GM23248 (cell line): ENCODE results near the gene EFNB1. TPM values are rescaled to one million over a fixed set of nuclear protein-coding genes. Genes with fewer than 3 reads are reported as not detected.

Experiments
- DNase-seq: peaks from one replicate; pipeline ENCODE4 v3.0.0-alpha.2; 2015
- H2AFZ ChIP-seq: fragments of 200-600 bp; sonication (generic); 2 replicates; pipeline ENCODE4 v1.6.1; 2016; ENCODE audit warnings: antibody characterized with exemption
- H3F3A ChIP-seq: fragments of 200-600 bp; sonication (generic); 2 replicates; pipeline ENCODE4 v1.6.1; 2016; ENCODE audit warnings: mild to moderate bottlenecking, antibody characterized with exemption, mixed run types; ENCODE audit not compliant: insufficient read depth
- H3K27ac ChIP-seq: fragments of 200-600 bp; sonication (generic); 2 replicates; pipeline ENCODE4 v1.5.1; 2016; ENCODE audit warnings: mild to moderate bottlenecking
- H3K27me3 ChIP-seq: fragments of 200-600 bp; sonication (generic); replicated peaks from 2 replicates; pipeline ENCODE4 v1.6.1; 2016; ENCODE audit warnings: mild to moderate bottlenecking; ENCODE audit not compliant: insufficient read depth
- H3K36me3 ChIP-seq: fragments of 200-600 bp; sonication (generic); 2 replicates; pipeline ENCODE4 v1.6.1; 2016; ENCODE audit warnings: low read depth, mild to moderate bottlenecking
- H3K4me1 ChIP-seq: fragments of 200-600 bp; sonication (generic); 2 replicates; pipeline ENCODE4 v1.6.1; 2016; ENCODE audit warnings: mild to moderate bottlenecking; ENCODE audit not compliant: insufficient read depth
- H3K4me2 ChIP-seq: fragments of 200-600 bp; sonication (generic); one replicate; pipeline ENCODE4 v1.6.1; 2016; ENCODE audit warnings: mild to moderate bottlenecking; ENCODE audit not compliant: unreplicated experiment
- H3K4me3 ChIP-seq: fragments of 200-600 bp; sonication (generic); 2 replicates; pipeline ENCODE4 v1.5.1; 2016; ENCODE audit warnings: mild to moderate bottlenecking
- H3K79me2 ChIP-seq: fragments of 200-600 bp; sonication (generic); 2 replicates; pipeline ENCODE4 v1.6.1; 2016; ENCODE audit warnings: mild to moderate bottlenecking; ENCODE audit not compliant: insufficient read depth
- H3K9ac ChIP-seq: fragments of 200-600 bp; sonication (generic); 2 replicates; pipeline ENCODE4 v1.6.1; 2016; ENCODE audit warnings: mild to moderate bottlenecking
- H3K9me2 ChIP-seq: fragments of 200-600 bp; sonication (generic); 2 replicates; pipeline ENCODE4 v1.6.1; 2016; ENCODE audit warnings: mixed run types, mild to moderate bottlenecking, moderate library complexity; ENCODE audit not compliant: insufficient read depth
- H3K9me3 ChIP-seq: fragments of 200-600 bp; sonication (generic); one replicate; pipeline ENCODE4 v1.6.1; 2017; ENCODE audit warnings: low read depth
- H4K20me1 ChIP-seq: fragments of 200-600 bp; sonication (generic); 2 replicates; pipeline ENCODE4 v1.6.0; 2016; ENCODE audit not compliant: insufficient read depth
- EZH2 ChIP-seq: fragments of 200-600 bp; sonication (generic); IDR thresholded peaks from 2 replicates; pipeline ENCODE4 v1.6.1; 2018; ENCODE audit warnings: antibody characterized with exemption, mild to moderate bottlenecking; ENCODE audit not compliant: insufficient read depth, poor library complexity, severe bottlenecking
- EZH2phosphoT487 ChIP-seq: fragments of 200-600 bp; sonication (generic); IDR thresholded peaks from 2 replicates; pipeline ENCODE4 v1.6.1; 2018; ENCODE audit warnings: antibody characterized with exemption, moderate library complexity, mild to moderate bottlenecking, low read depth; ENCODE audit not compliant: insufficient read depth
- WGBS, 2 experiments: methylation state at CpG; one replicate each; pipeline ENCODE4 v1.1.6; 2015 to 2017; ENCODE audit warnings: low lambda C conversion rate in 2 of 2, low coverage in 1 of 2; ENCODE audit errors: missing lambda C conversion rate in 2 of 2; 5-methylcytosine and 5-hydroxymethylcytosine counted together
- in situ Hi-C: fragments of 300-500 bp; cut with MboI; formaldehyde crosslinking; loops from 2 replicates; pipeline ENCODE4 v1.15.0; 2020
- polyA plus RNA-seq: library from polyadenylated mRNA; unstranded; fragments of >200 nt; fragmentation: Nextera tagmentation; extraction: Ambion mirVana; gene quantifications from 2 replicates; pipeline ENCODE4 v1.2.1, GENCODE V29; 2016
- total RNA-seq: library from RNA; depleted of rRNA; stranded (reverse); fragments of >200 nt; shearing (Covaris generic); gene quantifications from 2 replicates; pipeline ENCODE4 v1.2.3, GENCODE V29; 2014

EFNB1 gene
- total and polyA plus RNA-seq, 2 experiments from 2014 or later: 5.3 to 15.8 TPM

- H4K20me1 ChIP-seq: no peaks in the 10 kb centered on the region
- H3K4me3 ChIP-seq: no peak overlapping the region
- WGBS, 2 experiments: 86 to 90% methylated on average over 8 to 10 of the region's 12 CpGs
- H3K9me2 ChIP-seq: no peaks in the 10 kb centered on the region
- no peak overlapping the region for H2AFZ ChIP-seq
- DNase-seq: no peak
- H3F3A ChIP-seq: no peaks in the 10 kb centered on the region
- H3K9ac ChIP-seq: no peak overlapping the region
- H3K79me2 ChIP-seq: no peaks in the 10 kb centered on the region
- H3K27me3 ChIP-seq: no peaks in the 10 kb centered on the region
- H3K4me2 ChIP-seq: no peak overlapping the region
- H3K27ac ChIP-seq: no peak overlapping the region
- no peak for TF ChIP-seq EZH2
- TF ChIP-seq EZH2phosphoT487: no peak
- in situ Hi-C loops: no loop called here
- no peaks in the 10 kb centered on the region for H3K9me3 ChIP-seq
- H3K36me3 ChIP-seq: no peaks in the 10 kb centered on the region
- no peaks in the 10 kb centered on the region for H3K4me1 ChIP-seq
These were observed 14.2 kb downstream of the EFNB1 start for GRCh38 chrX:68842781-68843581.

DNA sequence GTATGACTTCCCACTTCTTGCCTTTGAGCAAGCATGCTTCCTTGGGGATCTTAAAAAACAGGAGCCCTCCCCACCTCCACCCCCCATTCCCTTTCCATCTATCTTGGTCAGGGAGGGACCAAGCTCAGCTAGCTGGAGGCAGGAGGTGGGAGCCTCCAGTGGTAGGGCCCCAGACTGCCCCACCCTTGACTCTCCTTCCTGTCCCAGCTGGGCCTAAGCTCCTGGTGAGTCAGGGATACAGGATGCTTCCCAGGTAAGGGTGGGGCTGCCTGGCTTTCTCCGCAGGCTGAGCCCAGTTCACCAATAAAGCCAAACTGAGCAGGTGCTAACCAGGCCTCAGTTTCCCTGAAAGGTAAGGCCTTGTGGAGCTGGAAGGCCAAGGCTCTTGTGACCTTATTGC is 15.2 kb downstream of the EFNB1 start:
- H3F3A ChIP-seq: no peaks in the 10 kb centered on the region
- no peak overlapping the region for H2AFZ ChIP-seq
- no peaks in the 10 kb centered on the region for H4K20me1 ChIP-seq
- no peaks in the 10 kb centered on the region for H3K4me1 ChIP-seq
- H3K27me3 ChIP-seq: no peaks in the 10 kb centered on the region
- no peaks in the 10 kb centered on the region for H3K9me3 ChIP-seq
- H3K4me3 ChIP-seq: no peak overlapping the region
- in situ Hi-C loops: no loop called here
- no peaks in the 10 kb centered on the region for H3K36me3 ChIP-seq
- no peaks in the 10 kb centered on the region for H3K79me2 ChIP-seq
- H3K27ac ChIP-seq: no peak overlapping the region
- TF ChIP-seq EZH2 (no peak), EZH2phosphoT487 (no peak)
- WGBS, 2 experiments: 100% methylated on average over 1 of the region's 1 CpG
- DNase-seq: no peak
- H3K9me2 ChIP-seq: no peaks in the 10 kb centered on the region
- no peak overlapping the region for H3K4me2 ChIP-seq
- H3K9ac ChIP-seq: no peak overlapping the region

GRCh38 chrX:68844581-68844980 is 15.8 kb downstream of the EFNB1 start:
- no peak for DNase-seq
- H3K4me3 ChIP-seq: no peak overlapping the region
- H3K79me2 ChIP-seq: no peaks in the 10 kb centered on the region
- H4K20me1 ChIP-seq: no peaks in the 10 kb centered on the region
- no peak overlapping the region for H3K27ac ChIP-seq
- no peaks in the 10 kb centered on the region for H3K9me3 ChIP-seq
- no peaks in the 10 kb centered on the region for H3K9me2 ChIP-seq
- H3K27me3 ChIP-seq: no peaks in the 10 kb centered on the region
- H2AFZ ChIP-seq: no peak overlapping the region
- no peaks in the 10 kb centered on the region for H3K36me3 ChIP-seq
- 61 to 68% methylated on average over 4 to 5 of the region's 5 CpGs for WGBS, 2 experiments
- H3K4me1 ChIP-seq: no peaks in the 10 kb centered on the region
- no peak overlapping the region for H3K4me2 ChIP-seq
- TF ChIP-seq EZH2: no peak
- no peak for TF ChIP-seq EZH2phosphoT487
- in situ Hi-C loops: no loop called here
- no peak overlapping the region for H3K9ac ChIP-seq
- no peaks in the 10 kb centered on the region for H3F3A ChIP-seq

DNA sequence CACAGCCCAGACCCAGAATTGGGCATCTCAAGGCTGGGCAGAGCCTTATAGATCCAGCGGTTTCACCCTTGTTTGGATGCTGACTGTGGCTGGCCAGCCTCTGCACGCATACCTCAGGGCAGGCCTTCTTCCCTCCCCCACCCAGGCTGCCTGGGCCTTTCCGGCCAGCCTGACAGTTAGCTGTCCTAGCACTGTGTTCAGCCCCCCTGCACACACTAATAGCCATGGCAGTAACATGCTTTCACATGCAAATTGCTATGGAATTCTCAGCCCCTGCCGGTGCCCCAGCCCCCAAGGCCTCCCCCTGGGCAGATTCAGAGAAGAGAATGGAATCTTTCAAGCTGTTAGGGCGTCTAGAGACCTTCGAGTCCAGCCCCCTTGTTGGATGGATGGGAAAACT is 17.7 kb downstream of the EFNB1 start:
- in situ Hi-C loops: no loop called here

More for the DNA sequence above, 17.7 kb downstream of the EFNB1 start:
- Histone ChIP-seq H3K27ac (no peak overlapping the region), H4K20me1 (no peaks in the 10 kb centered on the region), H3K9ac (no peak overlapping the region), H2AFZ (no peak overlapping the region), H3K4me1 (no peaks in the 10 kb centered on the region), H3K9me3 (no peaks in the 10 kb centered on the region), H3K4me3 (no peak overlapping the region), H3K4me2 (no peak overlapping the region), H3K79me2 (no peaks in the 10 kb centered on the region), H3K36me3 (no peaks in the 10 kb centered on the region), H3F3A (no peaks in the 10 kb centered on the region), H3K9me2 (no peaks in the 10 kb centered on the region), H3K27me3 (no peaks in the 10 kb centered on the region)
- DNase-seq: no peak
- WGBS, 2 experiments: 72 to 84% methylated on average over 4 to 6 of the region's 6 CpGs
- TF ChIP-seq EZH2 (no peak), EZH2phosphoT487 (no peak)
